ENCODE measurements around the gene GASK1B.

GASK1B gene

GRCh38 chr4:158172261-158173258 lies at the start of gene GASK1B:
Gene GASK1B (minus strand): TSS chr4:158173025. CDS start chr4:158171375, 1,650 bp downstream.
- peak; percentile 61 for DNase-seq

DNA sequence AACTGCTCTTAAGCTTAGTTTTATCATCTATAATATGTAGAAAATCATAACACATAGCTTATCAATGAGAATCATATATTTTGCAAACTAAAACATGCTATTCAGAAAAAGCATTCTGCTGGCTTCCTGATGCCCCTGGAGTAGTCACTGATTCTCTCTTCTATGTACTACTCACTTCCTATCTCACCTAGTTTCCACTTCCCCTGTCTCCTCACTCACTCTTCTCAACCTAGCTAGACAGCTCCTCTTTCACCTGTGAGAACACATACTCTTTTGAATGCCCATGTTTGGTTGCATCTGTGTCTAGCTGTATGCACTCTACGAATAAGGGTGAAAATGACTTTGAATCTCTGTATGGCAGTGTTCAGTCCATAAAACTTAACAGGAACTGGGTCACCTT lies 46.8 kb upstream of the GASK1B start:
- no peak for DNase-seq

GRCh38 chr4:158217763-158218162 lies 44.9 kb upstream of the GASK1B start:
- no peak for DNase-seq

- DNase-seq, result no peak
Measured at GRCh38 chr4:158214856-158215255, 42.0 kb upstream of the GASK1B start.

GRCh38 chr4:158213466-158213865 lies 40.6 kb upstream of the GASK1B start:
- no peak for DNase-seq

GRCh38 chr4:158211222-158211621 lies 38.4 kb upstream of the GASK1B start:
- no peak for DNase-seq

GRCh38 chr4:158209825-158210807 lies 37.3 kb upstream of the GASK1B start, which contains the start of gene TMEM144:
Gene TMEM144 (plus strand): TSS chr4:158210486. CDS start chr4:158212668, 2,182 bp downstream.
- DNase-seq, result peak; percentile 78

DNA sequence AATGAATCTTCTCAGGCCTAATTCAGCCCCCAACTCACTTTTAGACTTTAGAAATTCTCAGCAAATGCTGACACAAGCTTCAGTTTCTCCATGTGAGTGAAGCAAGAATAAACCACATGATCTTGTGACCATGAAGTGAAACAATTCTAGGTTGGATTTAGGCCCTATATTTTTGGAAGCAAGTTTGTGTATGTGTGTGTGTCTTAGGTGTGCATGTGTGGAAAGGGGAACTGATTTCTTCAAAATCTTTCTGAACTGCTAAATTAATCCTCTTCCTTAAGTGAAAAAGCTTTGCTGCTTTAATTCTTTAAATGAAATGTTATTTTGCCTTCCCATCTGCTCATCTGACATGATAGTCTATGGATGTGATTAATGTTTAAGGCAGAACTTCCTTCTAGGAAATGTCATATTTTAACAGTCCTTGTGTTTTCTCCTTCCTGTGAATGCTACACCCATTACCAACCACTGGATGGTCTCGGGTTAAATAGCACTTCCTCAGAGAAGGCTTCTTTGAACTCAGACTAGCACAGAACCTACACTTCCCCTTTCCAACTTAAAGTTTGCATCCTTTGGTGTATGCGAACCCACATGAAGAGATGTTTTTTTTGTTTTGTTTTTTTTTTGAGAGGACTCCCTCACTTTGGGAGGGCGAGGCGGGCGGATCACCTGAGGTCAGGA lies 36.3 kb upstream of the GASK1B start:
- DNase-seq, result no peak

DNA sequence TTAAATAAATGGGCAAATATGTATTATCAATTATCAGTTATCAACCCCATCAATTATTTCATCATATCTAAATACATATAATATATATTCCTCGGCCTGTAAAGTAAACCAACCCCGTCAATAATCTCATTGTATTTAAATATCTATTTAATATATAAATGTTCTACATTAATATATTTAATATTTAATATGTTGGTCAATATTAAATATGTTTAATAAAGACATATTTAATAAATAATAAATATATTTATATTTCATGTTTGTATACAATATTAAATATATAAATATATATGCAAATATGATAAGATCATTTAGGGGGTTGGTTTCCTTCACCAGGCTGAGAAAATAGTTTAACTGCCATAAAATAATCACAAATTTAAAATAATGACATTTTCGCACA lies 31.1 kb upstream of the GASK1B start:
- DNase-seq, result no peak

DNA sequence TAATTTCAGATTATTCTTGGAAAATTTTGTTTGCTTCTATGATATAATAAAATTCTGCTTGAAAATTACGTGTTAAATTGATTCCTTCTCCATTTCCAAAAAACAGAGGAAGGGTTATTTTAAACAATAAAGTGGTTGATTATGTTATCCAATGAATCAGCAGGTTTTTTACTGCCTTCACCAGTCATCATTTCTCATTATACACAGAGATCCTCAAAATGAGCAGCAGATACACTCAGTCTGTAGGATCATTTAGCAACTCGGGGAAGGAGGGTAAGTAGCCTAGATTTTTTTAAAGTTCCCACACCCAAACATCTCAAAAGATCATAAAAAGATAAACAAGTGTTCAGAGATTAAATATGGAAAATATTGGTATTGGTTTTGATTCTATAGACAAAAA lies 30.6 kb upstream of the GASK1B start:
- DNase-seq, result no peak

DNA sequence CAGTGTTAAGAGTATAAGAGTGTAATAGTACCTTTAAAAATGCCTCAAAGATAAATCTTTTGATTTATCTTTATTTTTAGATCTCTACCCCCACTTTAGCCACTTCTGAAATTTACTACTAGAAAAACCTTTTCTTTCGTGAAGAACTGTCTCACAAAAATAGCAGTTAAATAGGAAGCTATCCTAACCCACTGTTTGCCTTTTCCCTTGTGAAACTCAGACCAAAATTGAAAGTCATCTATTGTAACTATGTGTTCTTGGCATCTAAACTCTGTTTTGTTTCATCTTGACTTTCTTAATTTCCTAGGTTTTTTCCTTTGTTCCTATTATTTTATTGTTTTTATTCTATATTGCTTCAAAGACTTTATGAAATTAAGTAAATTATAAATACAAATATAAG lies 29.7 kb upstream of the GASK1B start:
- DNase-seq, result no peak

DNA sequence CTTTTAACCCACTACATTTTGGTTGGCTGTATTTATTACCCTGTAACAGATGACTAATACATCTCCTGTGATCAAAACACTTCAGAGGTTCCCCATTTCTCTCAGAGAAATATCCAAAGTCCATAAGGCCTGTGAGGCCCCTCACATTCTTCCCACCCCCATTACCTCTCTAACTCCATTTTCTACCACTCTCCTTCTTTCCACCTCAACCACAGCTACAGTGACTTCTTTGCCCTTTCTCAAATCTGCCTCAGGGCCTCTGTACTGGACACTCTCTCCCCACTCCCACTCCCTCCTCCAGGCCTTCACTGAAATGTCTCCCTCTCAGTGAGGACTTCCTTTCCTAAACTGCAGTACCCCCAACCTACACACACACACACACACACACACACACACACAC lies 29.1 kb upstream of the GASK1B start:
- no peak for DNase-seq

GRCh38 chr4:158201322-158201721 lies 28.5 kb upstream of the GASK1B start:
- no peak for DNase-seq

DNA sequence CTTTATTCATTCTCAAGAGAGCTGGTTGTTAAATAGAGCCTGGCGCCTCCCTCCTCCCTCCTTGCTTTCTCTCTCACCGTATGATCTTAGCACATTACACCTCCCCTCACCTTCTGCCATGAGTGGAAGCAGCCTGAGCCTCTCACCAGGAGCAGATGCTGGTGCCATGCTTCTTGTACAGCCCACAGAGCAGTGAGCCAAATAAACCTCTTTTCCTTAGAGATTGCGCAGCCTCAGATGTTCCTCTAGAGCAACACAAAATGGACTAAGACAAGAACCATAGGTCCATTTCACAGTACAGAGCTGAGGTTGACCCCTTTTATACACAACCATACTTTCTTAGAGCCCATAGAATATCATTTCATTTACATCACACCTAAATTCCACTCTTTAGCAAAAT lies 27.4 kb upstream of the GASK1B start:
- DNase-seq, result no peak

DNA sequence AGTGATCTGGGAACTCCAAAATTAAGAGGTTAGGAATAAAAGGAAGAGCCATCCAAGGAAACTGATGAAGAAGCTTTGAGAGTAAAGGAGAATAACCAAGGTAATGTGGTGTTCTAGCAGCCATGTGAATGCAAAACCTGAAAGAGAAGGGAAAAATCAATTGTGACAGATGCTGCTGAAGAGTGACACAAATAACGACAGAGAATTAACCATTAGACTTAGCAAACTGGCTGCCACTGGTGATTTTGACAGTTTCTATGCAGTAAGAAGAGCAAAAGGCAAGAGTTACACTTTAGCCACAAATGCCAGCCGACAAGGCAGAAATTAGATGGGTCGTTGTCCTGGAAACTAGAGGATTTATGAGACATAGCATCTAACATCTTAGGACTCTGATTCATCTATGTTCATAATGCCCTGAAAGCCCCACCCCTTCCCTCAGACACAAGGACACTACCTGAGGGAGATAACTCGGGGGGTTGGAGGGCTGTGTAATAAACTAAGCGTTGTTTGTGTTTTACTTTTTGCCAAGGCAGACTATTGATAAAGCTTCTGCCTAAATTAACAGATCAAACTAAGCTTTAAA lies 24.5 kb upstream of the GASK1B start:
- no peak for DNase-seq

- DNase-seq, result no peak
Measured at GRCh38 chr4:158195297-158195696, 22.5 kb upstream of the GASK1B start.

GRCh38 chr4:158193171-158193749 lies 20.4 kb upstream of the GASK1B start:
- DNase-seq, result peak; percentile 42

GRCh38 chr4:158192439-158193158 lies 19.8 kb upstream of the GASK1B start:
- DNase-seq, result no peak

DNA sequence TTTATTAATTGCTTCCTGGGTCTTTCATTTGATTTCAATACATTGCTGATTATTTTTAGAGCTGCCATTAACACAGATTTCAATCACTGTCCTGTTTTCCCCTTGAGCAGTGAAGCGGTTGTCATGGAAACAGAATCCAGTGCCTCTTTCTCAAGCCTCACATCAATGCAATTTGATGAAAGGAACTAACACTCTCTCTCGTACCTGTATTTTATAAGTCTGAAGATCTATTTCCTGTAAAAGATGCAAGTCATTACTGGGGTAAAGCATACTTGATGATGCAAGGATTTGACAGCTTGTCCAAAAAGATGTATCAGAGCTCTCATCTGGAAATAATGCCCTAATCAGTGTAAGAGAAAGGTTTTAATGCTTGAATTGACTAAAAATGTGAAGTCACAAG lies 17.9 kb upstream of the GASK1B start:
- peak; percentile 54 for DNase-seq

DNA sequence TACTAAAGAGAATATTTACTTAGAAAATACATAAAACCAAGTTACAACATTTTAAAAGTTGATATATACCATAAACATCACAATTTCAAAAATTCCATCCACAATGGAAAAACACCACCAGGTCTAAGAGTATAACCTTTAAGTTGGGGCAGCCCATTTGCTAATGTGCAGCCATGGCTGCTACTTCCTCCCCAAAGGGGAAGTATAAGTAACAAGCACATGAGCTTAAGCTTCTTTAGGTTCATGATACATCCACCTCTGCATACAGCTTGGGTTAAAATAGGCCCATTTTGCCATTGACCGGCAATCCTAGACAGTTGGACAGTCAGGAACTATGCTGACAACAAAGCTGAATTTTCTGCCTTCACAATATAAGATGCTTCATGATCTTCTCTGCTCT lies 16.6 kb upstream of the GASK1B start:
- DNase-seq, result no peak

- DNase-seq, result no peak
Measured at GRCh38 chr4:158186815-158187214, 14.0 kb upstream of the GASK1B start.

Measured in retina (tissue), 1 donor.